ENCODE results near the gene SEC14L1.

Gene SEC14L1

GRCh38 chr17:77214328-77214727, 73.6 kb downstream of the SEC14L1 start:
- DNase-seq (ENCODE audit: low read depth in 2 of 2): no peak

- no peak for DNase-seq (ENCODE audit: low read depth in 2 of 2)
Observed at GRCh38 chr17:77214743-77215142, 74.0 kb downstream of the SEC14L1 start.

- DNase-seq (ENCODE audit: low read depth in 2 of 2): no peak
Observed at GRCh38 chr17:77215281-77215680, 74.5 kb downstream of the SEC14L1 start.

GRCh38 chr17:77216486-77216885, 75.7 kb downstream of the SEC14L1 start:
- DNase-seq (ENCODE audit: low read depth in 2 of 2): no peak

GRCh38 chr17:77217123-77217522, 76.4 kb downstream of the SEC14L1 start:
- DNase-seq (ENCODE audit: low read depth in 2 of 2): no peak

- no peak for DNase-seq (ENCODE audit: low read depth in 2 of 2)
Observed at GRCh38 chr17:77217566-77217965, 76.8 kb downstream of the SEC14L1 start.

GRCh38 chr17:77218902-77219301, 78.1 kb downstream of the SEC14L1 start:
- no peak for DNase-seq (ENCODE audit: low read depth in 2 of 2)

- no peak for DNase-seq (ENCODE audit: low read depth in 2 of 2)
Observed at GRCh38 chr17:77222356-77222755, 81.6 kb downstream of the SEC14L1 start.

- no peak for DNase-seq (ENCODE audit: low read depth in 2 of 2)
Observed at GRCh38 chr17:77223642-77224420, 83.1 kb downstream of the SEC14L1 start.

GRCh38 chr17:77225265-77225664, 84.5 kb downstream of the SEC14L1 start:
- DNase-seq (ENCODE audit: low read depth in 2 of 2): no peak

- DNase-seq (ENCODE audit: low read depth in 2 of 2): no peak
Observed at GRCh38 chr17:77227461-77228240, 86.9 kb downstream of the SEC14L1 start.

GRCh38 chr17:77228241-77228752, 87.5 kb downstream of the SEC14L1 start:
- no peak for DNase-seq (ENCODE audit: low read depth in 2 of 2)

GRCh38 chr17:77228816-77229215, 88.0 kb downstream of the SEC14L1 start:
- DNase-seq (ENCODE audit: low read depth in 2 of 2): no peak

GRCh38 chr17:77229786-77230435, 89.1 kb downstream of the SEC14L1 start:
- no peak for DNase-seq (ENCODE audit: low read depth in 2 of 2)

- DNase-seq (ENCODE audit: low read depth in 2 of 2): no peak
Observed at GRCh38 chr17:77230436-77230830, 89.7 kb downstream of the SEC14L1 start.

- DNase-seq (ENCODE audit: low read depth in 2 of 2): no peak
Observed at GRCh38 chr17:77231076-77231871, 90.5 kb downstream of the SEC14L1 start.

GRCh38 chr17:77233127-77233526, 92.4 kb downstream of the SEC14L1 start:
- no peak for DNase-seq (ENCODE audit: low read depth in 2 of 2)

- peak in 1 of 2 donors; percentile 35 for DNase-seq (ENCODE audit: low read depth in 2 of 2)
Observed at GRCh38 chr17:77233635-77234334, 93.0 kb downstream of the SEC14L1 start.

- no peak for DNase-seq (ENCODE audit: low read depth in 2 of 2)
Observed at GRCh38 chr17:77234695-77235094, 93.9 kb downstream of the SEC14L1 start.

GRCh38 chr17:77235370-77235941, 94.7 kb downstream of the SEC14L1 start:
- no peak for DNase-seq (ENCODE audit: low read depth in 2 of 2)

Data from stimulated activated CD8-positive, alpha-beta memory T cell treated with anti-CD3 and anti-CD28 coated beads, Interleukin-15, amount 100 ng/mL, for 48 hours (primary cell).